HS-5 (cell line): ENCODE results near the gene ADAMTS17.

ENCODE experiments used
- DNase-seq: peaks from one replicate; pipeline ENCODE4 v3.0.0-alpha.2; 2012; ENCODE audit warnings: low read depth

ADAMTS17 gene

GRCh38 chr15:100278596-100279380 lies 63.0 kb downstream of the ADAMTS17 start:
- DNase-seq = no peak

GRCh38 chr15:100277087-100277855 lies 64.5 kb downstream of the ADAMTS17 start:
- DNase-seq = no peak

- DNase-seq = no peak
Measured at GRCh38 chr15:100276506-100276905, 65.3 kb downstream of the ADAMTS17 start.

GRCh38 chr15:100275641-100276040 lies 66.1 kb downstream of the ADAMTS17 start:
- DNase-seq = no peak

- DNase-seq = no peak
Measured at GRCh38 chr15:100269831-100270230, 71.9 kb downstream of the ADAMTS17 start.

- no peak for DNase-seq
Measured at GRCh38 chr15:100266166-100266565, 75.6 kb downstream of the ADAMTS17 start.

GRCh38 chr15:100265641-100266035 lies 76.1 kb downstream of the ADAMTS17 start:
- no peak for DNase-seq

- no peak for DNase-seq
Measured at GRCh38 chr15:100264994-100265640, 76.7 kb downstream of the ADAMTS17 start.

- DNase-seq = no peak
Measured at GRCh38 chr15:100263721-100264455, 77.9 kb downstream of the ADAMTS17 start.

- DNase-seq = no peak
Measured at GRCh38 chr15:100263031-100263430, 78.7 kb downstream of the ADAMTS17 start.

GRCh38 chr15:100261302-100262240 lies 80.2 kb downstream of the ADAMTS17 start:
- no peak for DNase-seq

GRCh38 chr15:100259266-100259665 lies 82.5 kb downstream of the ADAMTS17 start:
- no peak for DNase-seq

- no peak for DNase-seq
Measured at GRCh38 chr15:100256970-100257650, 84.7 kb downstream of the ADAMTS17 start.

- DNase-seq = no peak
Measured at GRCh38 chr15:100256101-100256969, 85.4 kb downstream of the ADAMTS17 start.

GRCh38 chr15:100255644-100256043 lies 86.1 kb downstream of the ADAMTS17 start:
- DNase-seq = no peak

GRCh38 chr15:100254691-100255090 lies 87.1 kb downstream of the ADAMTS17 start:
- DNase-seq = no peak

GRCh38 chr15:100254285-100254684 lies 87.5 kb downstream of the ADAMTS17 start:
- DNase-seq = no peak

GRCh38 chr15:100253640-100254039 lies 88.1 kb downstream of the ADAMTS17 start:
- no peak for DNase-seq

- no peak for DNase-seq
Measured at GRCh38 chr15:100252779-100253417, 88.9 kb downstream of the ADAMTS17 start.
